ENCODE results near the gene FOSL2.

GRCh38 chr2:28394997-28395333 is 2.3 kb downstream of the FOSL2 start:
- TF ChIP-seq CTCF (IDR thresholded peaks at IDR 0.05 in 2 of 3, conservative IDR thresholded peaks at IDR 0.05 in 1 of 3; ENCODE audit: control insufficient read depth in 2 of 3, extremely low read depth in 1 of 3, insufficient read depth in 1 of 3, low read depth in 3 of 3, low read length in 3 of 3) (no peak), ATF2 (IDR thresholded peaks at IDR 0.05; ENCODE audit: low read length) (no peak), POLR2AphosphoS5 (IDR thresholded peaks at IDR 0.05; ENCODE audit: low read length) (no peak), ZNF24 (IDR thresholded peaks at IDR 0.05) (no peak), NKRF (conservative IDR thresholded peaks at IDR 0.05) (no peak), ATF3 (IDR thresholded peaks at IDR 0.05; ENCODE audit: borderline replicate concordance, extremely low read depth, low read depth, low read length) (no peak), CHD2 (IDR thresholded peaks at IDR 0.05; ENCODE audit: borderline replicate concordance, low read depth, low read length) (no peak), TCF3 (IDR thresholded peaks at IDR 0.05; ENCODE audit: borderline replicate concordance, insufficient read depth, low read depth, low read length) (no peak), ZNF207 (IDR thresholded peaks at IDR 0.05; ENCODE audit: borderline replicate concordance) (no peak), SPI1 (IDR thresholded peaks at IDR 0.05; ENCODE audit: borderline replicate concordance, insufficient read depth, low read depth, low read length) (no peak), MYC (IDR thresholded peaks at IDR 0.05; ENCODE audit: insufficient read depth, insufficient read length, insufficient replicate concordance, low read length, severe bottlenecking) (no peak)

All from GM12878 (cell line).